ENCODE measurements around the gene LARP1. TPM values are rescaled to one million over a fixed set of nuclear protein-coding genes. Genes with fewer than 3 reads are reported as not detected.
A peak's percentile ranks its signal among the peaks of the same experiment; 100 is the strongest.
"Not testable (repeated sequence)": the region's sequence is repeated elsewhere in the genome, so short reads cannot be mapped to it uniquely, and the experiment has no call there.

Gene LARP1
- total RNA-seq, 1 experiment from 2014 or later = 100.0 TPM

GRCh38 chr5:154811653-154812465 lies 56.7 kb downstream of the LARP1 start:
- Histone ChIP-seq H3K27me3 (no peaks in the 10 kb centered on the region), H3K36me3 (peaks cover 89% of the 10 kb centered on the region)
- peak; percentile 48 to 77 for DNase-seq

GRCh38 chr5:154813158-154813557 lies 58.0 kb downstream of the LARP1 start:
- Histone ChIP-seq H3K36me3 (peaks cover 85% of the 10 kb centered on the region), H3K4me3 (no peak overlapping the region), H3K9me3 (replicated peaks) (no peaks in the 10 kb centered on the region), H3K27me3 (no peaks in the 10 kb centered on the region), H3K27ac (no peak overlapping the region), H3K4me1 (no peaks in the 10 kb centered on the region)
- DNase-seq = no peak

More at GRCh38 chr5:154811653-154812465, 56.7 kb downstream of the LARP1 start:
- Histone ChIP-seq H3K27ac (no peak overlapping the region), H3K4me3 (no peak overlapping the region), H3K4me1 (no peaks in the 10 kb centered on the region), H3K9me3 (replicated peaks) (no peaks in the 10 kb centered on the region)

- no peak overlapping the region for H3K4me3 ChIP-seq
- no peak for DNase-seq
- H3K27me3 ChIP-seq = no peaks in the 10 kb centered on the region
- peaks cover 81% of the 10 kb centered on the region for H3K36me3 ChIP-seq
- no peaks in the 10 kb centered on the region for H3K9me3 ChIP-seq (replicated peaks)
- no peaks in the 10 kb centered on the region for H3K4me1 ChIP-seq
- H3K27ac ChIP-seq = no peak overlapping the region
These were observed 58.6 kb downstream of the LARP1 start for GRCh38 chr5:154813736-154814135.

- Histone ChIP-seq H3K4me3 (no peak overlapping the region), H3K36me3 (peaks cover 76% of the 10 kb centered on the region), H3K27ac (no peak overlapping the region), H3K27me3 (no peaks in the 10 kb centered on the region), H3K4me1 (no peaks in the 10 kb centered on the region), H3K9me3 (replicated peaks) (no peaks in the 10 kb centered on the region)
- no peak for DNase-seq
These were observed 59.8 kb downstream of the LARP1 start for GRCh38 chr5:154815025-154815424.

- Histone ChIP-seq H3K27me3 (no peaks in the 10 kb centered on the region), H3K4me1 (no peaks in the 10 kb centered on the region), H3K4me3 (no peak overlapping the region), H3K36me3 (peaks cover 68% of the 10 kb centered on the region), H3K9me3 (replicated peaks) (no peaks in the 10 kb centered on the region), H3K27ac (no peak overlapping the region)
- no peak for DNase-seq
These were observed 60.6 kb downstream of the LARP1 start for GRCh38 chr5:154815684-154816247.

GRCh38 chr5:154816891-154817492 lies 61.8 kb downstream of the LARP1 start:
- no peak for DNase-seq
- Histone ChIP-seq H3K27me3 (no peaks in the 10 kb centered on the region), H3K36me3 (peaks cover 56% of the 10 kb centered on the region), H3K4me3 (no peak overlapping the region), H3K9me3 (replicated peaks) (no peaks in the 10 kb centered on the region), H3K4me1 (no peaks in the 10 kb centered on the region), H3K27ac (no peak overlapping the region)

- DNase-seq = no peak
- peaks cover 55% of the 10 kb centered on the region for H3K36me3 ChIP-seq
- H3K27me3 ChIP-seq = no peaks in the 10 kb centered on the region
- no peak overlapping the region for H3K4me3 ChIP-seq
- H3K9me3 ChIP-seq (replicated peaks) = no peaks in the 10 kb centered on the region
- H3K27ac ChIP-seq = no peak overlapping the region
- no peaks in the 10 kb centered on the region for H3K4me1 ChIP-seq
These were observed 62.6 kb downstream of the LARP1 start for GRCh38 chr5:154817815-154818214.

GRCh38 chr5:154818471-154819116 lies 63.4 kb downstream of the LARP1 start:
- peaks cover 47% of the 10 kb centered on the region for H3K36me3 ChIP-seq
- no peaks in the 10 kb centered on the region for H3K9me3 ChIP-seq (replicated peaks)
- DNase-seq = no peak
- H3K4me1 ChIP-seq = no peaks in the 10 kb centered on the region
- no peaks in the 10 kb centered on the region for H3K27me3 ChIP-seq
- H3K4me3 ChIP-seq = no peak overlapping the region
- H3K27ac ChIP-seq = no peak overlapping the region

GRCh38 chr5:154819546-154819945 lies 64.4 kb downstream of the LARP1 start:
- Histone ChIP-seq H3K27me3 (no peaks in the 10 kb centered on the region), H3K36me3 (peaks cover 38% of the 10 kb centered on the region), H3K4me3 (no peak overlapping the region), H3K27ac (no peak overlapping the region), H3K4me1 (no peaks in the 10 kb centered on the region), H3K9me3 (replicated peaks) (no peaks in the 10 kb centered on the region)
- no peak for DNase-seq

GRCh38 chr5:154820383-154820782 lies 65.2 kb downstream of the LARP1 start:
- Histone ChIP-seq H3K27ac (no peak overlapping the region), H3K27me3 (no peaks in the 10 kb centered on the region), H3K4me1 (no peaks in the 10 kb centered on the region), H3K36me3 (peaks cover 30% of the 10 kb centered on the region), H3K9me3 (replicated peaks) (no peaks in the 10 kb centered on the region), H3K4me3 (no peak overlapping the region)
- no peak for DNase-seq

- H3K27ac ChIP-seq; DNase-seq; H3K9me3 ChIP-seq (replicated peaks); H3K4me1 ChIP-seq; H3K36me3 ChIP-seq; H3K4me3 ChIP-seq; H3K27me3 ChIP-seq: not testable (repeated sequence)
These were observed 67.7 kb downstream of the LARP1 start for GRCh38 chr5:154822896-154823295.

- Histone ChIP-seq H3K4me3 (no peak overlapping the region), H3K27ac (no peak overlapping the region), H3K9me3 (replicated peaks) (no peaks in the 10 kb centered on the region), H3K36me3 (peaks cover 9% of the 10 kb centered on the region; the same call in 1 of the 2 replicates), H3K4me1 (peaks cover 4% of the 10 kb centered on the region; the same call in 1 of the 2 replicates), H3K27me3 (no peaks in the 10 kb centered on the region)
- no peak for DNase-seq
These were observed 68.4 kb downstream of the LARP1 start for GRCh38 chr5:154823605-154824004.

- H3K4me3 ChIP-seq = no peak overlapping the region
- peaks cover 5% of the 10 kb centered on the region; the same call in 1 of the 2 replicates for H3K36me3 ChIP-seq
- H3K27me3 ChIP-seq = no peaks in the 10 kb centered on the region
- no peak overlapping the region for H3K27ac ChIP-seq
- peaks cover 9% of the 10 kb centered on the region for H3K4me1 ChIP-seq
- no peaks in the 10 kb centered on the region for H3K9me3 ChIP-seq (replicated peaks)
- DNase-seq = no peak
These were observed 68.9 kb downstream of the LARP1 start for GRCh38 chr5:154824070-154824469.

- Histone ChIP-seq H3K4me1 (peaks cover 27% of the 10 kb centered on the region), H3K27ac (peak overlapping the region; percentile 65; the same call in 1 of the 2 replicates), H3K9me3 (replicated peaks) (no peaks in the 10 kb centered on the region), H3K27me3 (no peaks in the 10 kb centered on the region), H3K4me3 (no peak overlapping the region), H3K36me3 (no peaks in the 10 kb centered on the region)
- peak in 1 of 2 experiments; percentile 44 for DNase-seq
These were observed 74.0 kb downstream of the LARP1 start for GRCh38 chr5:154829181-154829588.
